Measurements from ENCODE around the gene KLF13. TPM values are rescaled to one million over a fixed set of nuclear protein-coding genes. Genes with fewer than 3 reads are reported as not detected.

The KLF13 gene
- total RNA-seq, 2 donors from 2014 or later, result 68.9 to 92.3 TPM

GRCh38 chr15:31408724-31409123 is 82.1 kb downstream of the KLF13 start:
- Histone ChIP-seq H3K27me3 (no peaks in the 10 kb centered on the region), H3K9ac (ENCODE audit: low read depth in 2 of 2, low read length in 2 of 2) (no peak overlapping the region), H3K4me1 (no peaks in the 10 kb centered on the region), H3K4me3 (no peak overlapping the region), H3K9me3 (no peaks in the 10 kb centered on the region), H3K27ac (no peak overlapping the region), H3K36me3 (no peaks in the 10 kb centered on the region)
- intact Hi-C loops (cut with DNase I), result no loop called here
- no peak for TF ChIP-seq CTCF (IDR thresholded peaks at IDR 0.05)
- DNase-seq, result no peak

GRCh38 chr15:31409171-31409570 is 82.5 kb downstream of the KLF13 start:
- H3K4me3 ChIP-seq, result no peak overlapping the region
- H3K27me3 ChIP-seq, result no peaks in the 10 kb centered on the region
- TF ChIP-seq CTCF (IDR thresholded peaks at IDR 0.05), result no peak
- no peak overlapping the region for H3K27ac ChIP-seq
- no peaks in the 10 kb centered on the region for H3K4me1 ChIP-seq
- intact Hi-C loops (cut with DNase I), result no loop called here
- no peaks in the 10 kb centered on the region for H3K36me3 ChIP-seq
- no peak overlapping the region for H3K9ac ChIP-seq (ENCODE audit: low read depth in 2 of 2, low read length in 2 of 2)
- DNase-seq, result no peak
- no peaks in the 10 kb centered on the region for H3K9me3 ChIP-seq

GRCh38 chr15:31412824-31413223 is 86.2 kb downstream of the KLF13 start:
- no peak for TF ChIP-seq CTCF (IDR thresholded peaks at IDR 0.05)
- Histone ChIP-seq H3K27ac (no peak overlapping the region), H3K4me1 (no peaks in the 10 kb centered on the region), H3K9me3 (no peaks in the 10 kb centered on the region), H3K9ac (ENCODE audit: low read depth in 2 of 2, low read length in 2 of 2) (no peak overlapping the region), H3K4me3 (no peak overlapping the region), H3K27me3 (no peaks in the 10 kb centered on the region), H3K36me3 (no peaks in the 10 kb centered on the region)
- intact Hi-C loops (cut with DNase I), result no loop called here
- DNase-seq, result no peak

GRCh38 chr15:31415201-31415600 is 88.6 kb downstream of the KLF13 start:
- H3K4me3 ChIP-seq, result no peak overlapping the region
- no peaks in the 10 kb centered on the region for H3K9me3 ChIP-seq
- no peaks in the 10 kb centered on the region for H3K36me3 ChIP-seq
- no peak overlapping the region for H3K9ac ChIP-seq (ENCODE audit: low read depth in 2 of 2, low read length in 2 of 2)
- no peaks in the 10 kb centered on the region for H3K4me1 ChIP-seq
- no peak overlapping the region for H3K27ac ChIP-seq
- DNase-seq, result no peak
- no peak for TF ChIP-seq CTCF (IDR thresholded peaks at IDR 0.05)
- intact Hi-C loops (cut with DNase I), result no loop called here
- H3K27me3 ChIP-seq, result no peaks in the 10 kb centered on the region

- Histone ChIP-seq H3K27me3 (no peaks in the 10 kb centered on the region), H3K27ac (no peak overlapping the region), H3K9me3 (no peaks in the 10 kb centered on the region), H3K9ac (ENCODE audit: low read depth in 2 of 2, low read length in 2 of 2) (no peak overlapping the region), H3K4me3 (no peak overlapping the region), H3K36me3 (no peaks in the 10 kb centered on the region), H3K4me1 (no peaks in the 10 kb centered on the region)
- TF ChIP-seq CTCF (IDR thresholded peaks at IDR 0.05), result no peak
- no peak for DNase-seq
- intact Hi-C loops (cut with DNase I), result no loop called here
These were observed 93.2 kb downstream of the KLF13 start for GRCh38 chr15:31419820-31420219.

GRCh38 chr15:31427411-31427810 is 100.8 kb downstream of the KLF13 start:
- intact Hi-C loops (cut with DNase I), result no loop called here
- Histone ChIP-seq H3K27ac (no peak overlapping the region), H3K9ac (ENCODE audit: low read depth in 2 of 2, low read length in 2 of 2) (no peak overlapping the region), H3K9me3 (no peaks in the 10 kb centered on the region), H3K27me3 (no peaks in the 10 kb centered on the region), H3K4me3 (no peak overlapping the region), H3K4me1 (no peaks in the 10 kb centered on the region), H3K36me3 (no peaks in the 10 kb centered on the region)
- no peak for TF ChIP-seq CTCF (IDR thresholded peaks at IDR 0.05)
- DNase-seq, result no peak
